VCaP (cell line): Measurements from ENCODE around the gene FARP2.

Source experiments
- H3K27ac ChIP-seq: fragments of 450-650 bp; 2 replicates; pipeline ENCODE4 v1.5.1; 2017
- CTCF ChIP-seq: fragments of 450-650 bp; conservative IDR thresholded peaks from 2 replicates; pipeline ENCODE4 v1.5.1; 2017; ENCODE audit warnings: mild to moderate bottlenecking, moderate library complexity

Gene FARP2

GRCh38 chr2:241534701-241535375, 178.8 kb downstream of the FARP2 start:
- no peak for TF ChIP-seq CTCF
- H3K27ac ChIP-seq = no peak overlapping the region

GRCh38 chr2:241535871-241536655, 180.0 kb downstream of the FARP2 start:
- H3K27ac ChIP-seq = no peak overlapping the region
- TF ChIP-seq CTCF = no peak

- no peak for TF ChIP-seq CTCF
- H3K27ac ChIP-seq = no peak overlapping the region
These were observed 182.9 kb downstream of the FARP2 start for GRCh38 chr2:241538838-241539615.

GRCh38 chr2:241539616-241540374, 183.7 kb downstream of the FARP2 start:
- H3K27ac ChIP-seq = no peak overlapping the region
- TF ChIP-seq CTCF = no peak

- H3K27ac ChIP-seq = no peak overlapping the region
- no peak for TF ChIP-seq CTCF
These were observed 184.3 kb downstream of the FARP2 start for GRCh38 chr2:241540401-241540770.

GRCh38 chr2:241540771-241541561, 184.9 kb downstream of the FARP2 start:
- no peak overlapping the region for H3K27ac ChIP-seq
- no peak for TF ChIP-seq CTCF
